Endothelial cell of umbilical vein (primary cell): ENCODE data around the gene HCAR1.
"Not testable (repeated sequence)": the region's sequence is repeated elsewhere in the genome, so short reads cannot be mapped to it uniquely, and the experiment has no call there.

Experiments used
- EZH2 ChIP-seq: IDR thresholded peaks from 2 replicates; pipeline ENCODE4 v1.6.1; 2012; ENCODE audit warnings: borderline replicate concordance, low read depth, mild to moderate bottlenecking, moderate library complexity, low read length, inconsistent platforms; ENCODE audit not compliant: severe bottlenecking
- FOS ChIP-seq: IDR thresholded peaks from 2 replicates; pipeline ENCODE4 v1.6.1; 2011; ENCODE audit warnings: mild to moderate bottlenecking, low read length, moderate library complexity, borderline replicate concordance; ENCODE audit not compliant: insufficient read depth
- GATA2 ChIP-seq: IDR thresholded peaks from 2 replicates; pipeline ENCODE4 v1.7.0; 2011; ENCODE audit warnings: low read depth, mild to moderate bottlenecking, moderate library complexity, mixed read lengths, low read length; ENCODE audit not compliant: insufficient read length, insufficient read depth
- MYC ChIP-seq: IDR thresholded peaks from one replicate; pipeline ENCODE4 v1.6.1; 2011; ENCODE audit warnings: mild to moderate bottlenecking, low read depth, low read length
- POLR2A ChIP-seq: IDR thresholded peaks from 2 replicates; pipeline ENCODE4 v1.6.1; 2012; ENCODE audit warnings: low read depth, mild to moderate bottlenecking, control low read depth, low read length
- POLR2AphosphoS5 ChIP-seq: IDR thresholded peaks from 2 replicates; pipeline ENCODE4 v1.6.1; 2012; ENCODE audit warnings: low read depth, mild to moderate bottlenecking, control low read depth, low read length, moderate library complexity; ENCODE audit not compliant: insufficient read depth
- TF ChIP-seq, protein P1 (sequence below): IDR thresholded peaks from 2 replicates; pipeline ENCODE4 v1.6.1; 2011; ENCODE audit not compliant: insufficient read depth, insufficient read length
- TF ChIP-seq, protein P2 (sequence below), 2 donors: IDR thresholded peaks; 1 replicate in 1 of 2; 2 replicates in 1 of 2; pipeline ENCODE4 v1.5.1; 2011; ENCODE audit warnings: low read length in 2 of 2, mild to moderate bottlenecking in 2 of 2, moderate library complexity in 2 of 2, control low read depth in 1 of 2, inconsistent platforms in 1 of 2, low read depth in 1 of 2; ENCODE audit not compliant: insufficient read depth in 1 of 2; ENCODE audit errors: extremely low read depth in 1 of 2

DNA sequence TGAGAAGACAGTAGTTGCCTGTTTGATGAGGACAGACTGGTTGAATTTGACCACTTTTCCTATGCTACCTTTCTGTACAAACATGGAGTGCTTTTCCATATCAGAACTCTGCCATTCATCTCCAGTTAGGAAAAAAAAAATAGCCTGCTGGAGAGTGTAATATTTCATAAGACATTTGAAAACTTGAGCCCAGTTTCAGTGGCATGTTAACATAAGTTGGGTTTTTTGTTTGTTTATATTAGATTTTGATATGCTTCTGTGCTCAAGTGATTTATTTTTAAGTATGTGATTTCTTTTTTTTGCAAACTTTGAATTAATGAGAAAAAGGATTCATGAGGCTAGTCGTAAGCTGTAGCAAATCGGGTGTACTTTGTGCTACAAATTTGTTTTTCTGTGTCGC, 26.8 kb downstream of the HCAR1 start:
- TF ChIP-seq, protein P1, sequence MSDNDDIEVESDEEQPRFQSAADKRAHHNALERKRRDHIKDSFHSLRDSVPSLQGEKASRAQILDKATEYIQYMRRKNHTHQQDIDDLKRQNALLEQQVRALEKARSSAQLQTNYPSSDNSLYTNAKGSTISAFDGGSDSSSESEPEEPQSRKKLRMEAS: not testable (repeated sequence)
- not testable (repeated sequence) for TF ChIP-seq POLR2A, POLR2AphosphoS5, GATA2, EZH2, FOS, MYC
- TF ChIP-seq, protein P2, sequence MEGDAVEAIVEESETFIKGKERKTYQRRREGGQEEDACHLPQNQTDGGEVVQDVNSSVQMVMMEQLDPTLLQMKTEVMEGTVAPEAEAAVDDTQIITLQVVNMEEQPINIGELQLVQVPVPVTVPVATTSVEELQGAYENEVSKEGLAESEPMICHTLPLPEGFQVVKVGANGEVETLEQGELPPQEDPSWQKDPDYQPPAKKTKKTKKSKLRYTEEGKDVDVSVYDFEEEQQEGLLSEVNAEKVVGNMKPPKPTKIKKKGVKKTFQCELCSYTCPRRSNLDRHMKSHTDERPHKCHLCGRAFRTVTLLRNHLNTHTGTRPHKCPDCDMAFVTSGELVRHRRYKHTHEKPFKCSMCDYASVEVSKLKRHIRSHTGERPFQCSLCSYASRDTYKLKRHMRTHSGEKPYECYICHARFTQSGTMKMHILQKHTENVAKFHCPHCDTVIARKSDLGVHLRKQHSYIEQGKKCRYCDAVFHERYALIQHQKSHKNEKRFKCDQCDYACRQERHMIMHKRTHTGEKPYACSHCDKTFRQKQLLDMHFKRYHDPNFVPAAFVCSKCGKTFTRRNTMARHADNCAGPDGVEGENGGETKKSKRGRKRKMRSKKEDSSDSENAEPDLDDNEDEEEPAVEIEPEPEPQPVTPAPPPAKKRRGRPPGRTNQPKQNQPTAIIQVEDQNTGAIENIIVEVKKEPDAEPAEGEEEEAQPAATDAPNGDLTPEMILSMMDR (IDR thresholded peaks at IDR 0.05; ENCODE audit: extremely low read depth in 1 of 2, insufficient read depth in 1 of 2, low read depth in 1 of 2, low read length in 2 of 2): not testable (repeated sequence)
